GM08714 (cell line): ENCODE results near the gene IL9R.
"Not testable (repeated sequence)": the region's sequence is repeated elsewhere in the genome, so short reads cannot be mapped to it uniquely, and the experiment has no call there.

Experiments
- H3K4me3 ChIP-seq: fragments of 200-500 bp; sonication (Bioruptor generic); 2 replicates; pipeline ENCODE4 v1.5.1; 2014; ENCODE audit warnings: mild to moderate bottlenecking, low read length, inconsistent platforms
- ZNF274 ChIP-seq: IDR thresholded peaks from 2 replicates; pipeline ENCODE4 v1.6.1; 2012; ENCODE audit warnings: mild to moderate bottlenecking, low read depth, low read length

The IL9R gene

GRCh38 chrX:155983326-155983725, 14.2 kb upstream of the IL9R start:
- TF ChIP-seq ZNF274 = no peak
- H3K4me3 ChIP-seq = no peak overlapping the region

- no peak for TF ChIP-seq ZNF274
- H3K4me3 ChIP-seq = no peak overlapping the region
Observed at GRCh38 chrX:155985208-155985607, 12.3 kb upstream of the IL9R start.

- not testable (repeated sequence) for H3K4me3 ChIP-seq
Observed at GRCh38 chrX:155986995-155987394, 10.5 kb upstream of the IL9R start.

- H3K4me3 ChIP-seq = no peak overlapping the region
- no peak for TF ChIP-seq ZNF274
Observed at GRCh38 chrX:155988859-155989258, 8.6 kb upstream of the IL9R start.

GRCh38 chrX:155993421-155993820, 4.1 kb upstream of the IL9R start:
- H3K4me3 ChIP-seq = no peak overlapping the region
- no peak for TF ChIP-seq ZNF274

- H3K4me3 ChIP-seq = no peak overlapping the region
- TF ChIP-seq ZNF274 = no peak
Observed at GRCh38 chrX:155995321-155995875, 2.1 kb upstream of the IL9R start.

GRCh38 chrX:155998116-155998515, 620 bp downstream of the IL9R start:
- no peak for TF ChIP-seq ZNF274

GRCh38 chrX:155998761-155999510, 1.4 kb downstream of the IL9R start:
- no peak for TF ChIP-seq ZNF274
- H3K4me3 ChIP-seq = no peak overlapping the region

More at GRCh38 chrX:155998116-155998515, 620 bp downstream of the IL9R start:
- no peak overlapping the region for H3K4me3 ChIP-seq

- H3K4me3 ChIP-seq = not testable (repeated sequence)
Observed at GRCh38 chrX:155999751-156000150, 2.3 kb downstream of the IL9R start.

- no peak for TF ChIP-seq ZNF274
- no peak overlapping the region for H3K4me3 ChIP-seq
Observed at GRCh38 chrX:156000361-156000926, 2.9 kb downstream of the IL9R start.

GRCh38 chrX:156001001-156001666, 3.6 kb downstream of the IL9R start:
- no peak for TF ChIP-seq ZNF274
- no peak overlapping the region for H3K4me3 ChIP-seq

- H3K4me3 ChIP-seq = no peak overlapping the region
- no peak for TF ChIP-seq ZNF274
Observed at GRCh38 chrX:156001667-156002021, 4.1 kb downstream of the IL9R start.

GRCh38 chrX:156002507-156002906, 5.0 kb downstream of the IL9R start:
- no peak overlapping the region for H3K4me3 ChIP-seq
- TF ChIP-seq ZNF274 = no peak

- TF ChIP-seq ZNF274 = no peak
- no peak overlapping the region for H3K4me3 ChIP-seq
Observed at GRCh38 chrX:156003486-156004185, 6.1 kb downstream of the IL9R start.
